DMS53 (cell line): ENCODE results near the gene ZSCAN16.

Source experiments
- DNase-seq: peaks from one replicate; lab custom pipeline; 2025; lab: John Stamatoyannopoulos, UW

Gene ZSCAN16

GRCh38 chr6:28134015-28134414 lies 9.6 kb downstream of the ZSCAN16 start:
- peak; percentile 51 for DNase-seq

- no peak for DNase-seq
These were observed 10.3 kb downstream of the ZSCAN16 start for GRCh38 chr6:28134716-28135115.

- no peak for DNase-seq
These were observed 11.0 kb downstream of the ZSCAN16 start for GRCh38 chr6:28135393-28135792.

- DNase-seq: peak; percentile 95
These were observed 12.4 kb downstream of the ZSCAN16 start for GRCh38 chr6:28136585-28137504.

- DNase-seq: peak; percentile 54
These were observed 13.1 kb downstream of the ZSCAN16 start for GRCh38 chr6:28137505-28137981.

- DNase-seq: no peak
These were observed 15.6 kb downstream of the ZSCAN16 start for GRCh38 chr6:28139860-28140543.

- no peak for DNase-seq
These were observed 16.2 kb downstream of the ZSCAN16 start for GRCh38 chr6:28140616-28141015.

GRCh38 chr6:28141500-28142329 lies 17.3 kb downstream of the ZSCAN16 start, which contains the start of gene ZKSCAN8:
Gene ZKSCAN8, plus strand, starts transcription at chr6:28141883. Its CDS starts 6,525 bp downstream, at chr6:28148408.
- peak; percentile 96 for DNase-seq

GRCh38 chr6:28142446-28142845 lies 18.0 kb downstream of the ZSCAN16 start:
- no peak for DNase-seq

- DNase-seq: no peak
These were observed 20.8 kb downstream of the ZSCAN16 start for GRCh38 chr6:28145231-28145630.

- no peak for DNase-seq
These were observed 28.1 kb downstream of the ZSCAN16 start for GRCh38 chr6:28152531-28152930.

GRCh38 chr6:28153546-28153945 lies 29.1 kb downstream of the ZSCAN16 start:
- DNase-seq: no peak

- DNase-seq: no peak
These were observed 29.9 kb downstream of the ZSCAN16 start for GRCh38 chr6:28154357-28154756.

- DNase-seq: no peak
These were observed 33.9 kb downstream of the ZSCAN16 start for GRCh38 chr6:28158318-28158717.

- DNase-seq: no peak
These were observed 34.7 kb downstream of the ZSCAN16 start for GRCh38 chr6:28159029-28159607.

- no peak for DNase-seq
These were observed 35.8 kb downstream of the ZSCAN16 start for GRCh38 chr6:28160233-28160632.

- DNase-seq: no peak
These were observed 37.1 kb downstream of the ZSCAN16 start for GRCh38 chr6:28161410-28162079.

- peak; percentile 4 for DNase-seq
These were observed 41.2 kb downstream of the ZSCAN16 start for GRCh38 chr6:28165563-28165962.

GRCh38 chr6:28167068-28167467 lies 42.7 kb downstream of the ZSCAN16 start:
- DNase-seq: no peak

- no peak for DNase-seq
These were observed 43.5 kb downstream of the ZSCAN16 start for GRCh38 chr6:28167926-28168325.

GRCh38 chr6:28171271-28171670 lies 46.9 kb downstream of the ZSCAN16 start:
- no peak for DNase-seq
